WI38 (cell line): ENCODE measurements around the gene GALM.
"Not testable (repeated sequence)": the region's sequence is repeated elsewhere in the genome, so short reads cannot be mapped to it uniquely, and the experiment has no call there.

Experiments
- H3K4me3 ChIP-seq: 2 replicates; pipeline ENCODE4 v1.5.1; 2011; ENCODE audit warnings: low read depth, mild to moderate bottlenecking, control low read depth, low read length
- TF ChIP-seq, protein P1 (sequence below): IDR thresholded peaks from 2 replicates; pipeline ENCODE4 v1.5.1; 2012; ENCODE audit warnings: low read depth, mild to moderate bottlenecking, control low read depth, low read length

The GALM gene

GRCh38 chr2:38682008-38682575, 16.2 kb downstream of the GALM start:
- no peak overlapping the region for H3K4me3 ChIP-seq
- TF ChIP-seq, protein P1, sequence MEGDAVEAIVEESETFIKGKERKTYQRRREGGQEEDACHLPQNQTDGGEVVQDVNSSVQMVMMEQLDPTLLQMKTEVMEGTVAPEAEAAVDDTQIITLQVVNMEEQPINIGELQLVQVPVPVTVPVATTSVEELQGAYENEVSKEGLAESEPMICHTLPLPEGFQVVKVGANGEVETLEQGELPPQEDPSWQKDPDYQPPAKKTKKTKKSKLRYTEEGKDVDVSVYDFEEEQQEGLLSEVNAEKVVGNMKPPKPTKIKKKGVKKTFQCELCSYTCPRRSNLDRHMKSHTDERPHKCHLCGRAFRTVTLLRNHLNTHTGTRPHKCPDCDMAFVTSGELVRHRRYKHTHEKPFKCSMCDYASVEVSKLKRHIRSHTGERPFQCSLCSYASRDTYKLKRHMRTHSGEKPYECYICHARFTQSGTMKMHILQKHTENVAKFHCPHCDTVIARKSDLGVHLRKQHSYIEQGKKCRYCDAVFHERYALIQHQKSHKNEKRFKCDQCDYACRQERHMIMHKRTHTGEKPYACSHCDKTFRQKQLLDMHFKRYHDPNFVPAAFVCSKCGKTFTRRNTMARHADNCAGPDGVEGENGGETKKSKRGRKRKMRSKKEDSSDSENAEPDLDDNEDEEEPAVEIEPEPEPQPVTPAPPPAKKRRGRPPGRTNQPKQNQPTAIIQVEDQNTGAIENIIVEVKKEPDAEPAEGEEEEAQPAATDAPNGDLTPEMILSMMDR, result no peak

DNA sequence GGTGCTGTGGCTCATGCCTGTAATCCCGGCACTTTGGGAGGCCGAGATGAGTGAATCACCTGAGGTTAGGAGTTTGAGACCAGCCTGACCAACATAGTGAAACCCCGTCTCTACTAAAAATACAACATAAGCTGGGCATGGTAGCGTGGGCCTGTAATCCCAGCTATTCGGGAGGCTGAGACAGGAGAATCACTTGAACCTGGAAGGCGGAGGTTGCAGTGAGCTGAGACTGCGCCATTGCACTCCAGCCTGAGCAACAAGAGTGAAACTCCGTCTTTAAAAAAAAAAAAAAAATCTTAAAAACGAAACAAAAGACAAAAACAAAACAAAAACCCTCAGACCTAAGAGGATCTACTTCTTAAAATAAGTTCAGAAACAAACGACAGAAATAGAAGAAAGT, 16.7 kb downstream of the GALM start:
- H3K4me3 ChIP-seq, result not testable (repeated sequence)

DNA sequence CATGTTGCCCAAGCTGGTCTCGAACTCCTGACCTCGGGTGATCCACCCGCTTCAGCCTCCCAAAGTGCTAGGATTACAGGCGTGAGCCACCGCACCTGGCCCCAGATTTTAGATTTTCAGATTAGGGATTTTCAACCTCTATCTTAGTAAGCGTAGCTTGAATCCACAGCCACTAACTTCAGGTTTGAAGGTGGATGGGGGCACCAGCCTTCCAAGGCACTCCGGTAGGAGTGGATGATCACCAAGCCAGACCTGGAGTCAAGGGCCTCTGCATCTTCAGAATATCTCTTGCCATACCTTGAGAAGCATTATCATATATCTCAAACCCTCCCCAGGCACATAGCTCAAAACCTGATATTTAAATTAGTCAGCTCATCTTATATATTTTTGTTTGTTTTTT, 17.9 kb downstream of the GALM start:
- H3K4me3 ChIP-seq, result no peak overlapping the region
- TF ChIP-seq, protein P1, result no peak

- H3K4me3 ChIP-seq, result no peak overlapping the region
- TF ChIP-seq, protein P1, result no peak
Observed at GRCh38 chr2:38685116-38685735, 19.3 kb downstream of the GALM start.

DNA sequence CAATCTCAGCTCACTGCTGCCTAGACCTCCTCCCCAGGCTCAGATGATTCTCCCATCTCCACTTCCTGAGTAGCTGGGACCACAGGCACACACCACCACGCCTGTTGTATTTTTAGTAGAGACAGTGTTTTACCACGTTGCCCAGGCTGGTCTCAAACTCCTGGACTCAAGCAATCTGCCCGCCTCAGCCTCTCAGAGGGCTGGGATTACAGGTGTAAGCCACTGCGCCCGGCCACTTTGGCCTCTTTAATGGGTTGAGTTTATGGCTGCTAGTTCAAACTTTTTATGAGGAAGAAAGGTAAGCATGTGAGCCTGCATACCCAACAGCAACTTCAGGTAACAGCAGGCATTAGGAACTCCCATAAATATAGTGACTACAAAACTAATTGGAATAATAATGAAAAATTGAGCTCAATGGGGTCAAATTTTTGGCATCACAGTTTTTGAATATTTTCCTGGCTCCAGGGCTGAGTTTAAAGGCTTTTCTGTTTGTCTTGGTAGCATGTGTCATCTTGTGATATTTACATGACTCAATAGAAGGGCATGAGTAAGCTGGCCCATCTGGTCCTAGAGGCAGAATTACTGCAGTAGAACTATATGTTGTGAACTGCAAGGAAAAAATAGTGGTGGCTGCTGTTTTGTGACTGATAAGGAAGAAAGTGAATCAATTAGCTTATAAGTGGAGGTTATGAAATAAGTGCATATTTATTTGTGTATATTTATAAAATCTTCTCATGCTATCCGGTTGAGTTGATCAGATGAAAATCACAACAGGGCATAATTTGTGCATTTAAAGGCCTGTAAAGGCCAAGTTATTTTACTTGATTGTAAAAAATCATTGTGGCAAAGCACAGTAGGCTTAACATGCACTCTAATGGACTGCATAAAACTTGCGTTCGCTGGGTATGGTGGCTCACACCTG, 24.8 kb downstream of the GALM start:
- 0 out of 2 replicates have a peak overlapping the region, but pooled peaks have one; percentile 2 for H3K4me3 ChIP-seq

GRCh38 chr2:38691994-38692393, 26.1 kb downstream of the GALM start:
- TF ChIP-seq, protein P1, result no peak

More for the DNA sequence above, 24.8 kb downstream of the GALM start:
- TF ChIP-seq, protein P1, result no peak

GRCh38 chr2:38692636-38693318, 26.9 kb downstream of the GALM start:
- H3K4me3 ChIP-seq, result no peak overlapping the region
- TF ChIP-seq, protein P1, result no peak

More at GRCh38 chr2:38691994-38692393, 26.1 kb downstream of the GALM start:
- H3K4me3 ChIP-seq, result no peak overlapping the region
